GM12878 (cell line): ENCODE data around the gene CINP. TPM values are rescaled to one million over a fixed set of nuclear protein-coding genes. Genes with fewer than 3 reads are reported as not detected.

Experiments
- ATF3 ChIP-seq: IDR thresholded peaks from 2 replicates; pipeline ENCODE4 v1.6.1; 2011; ENCODE audit warnings: low read depth, mild to moderate bottlenecking, low read length, moderate library complexity, borderline replicate concordance; ENCODE audit errors: extremely low read depth
- E2F8 ChIP-seq: fragments of 450-650 bp; IDR thresholded peaks from 2 replicates; pipeline ENCODE4 v1.6.1; 2018; ENCODE audit warnings: mild to moderate bottlenecking, low read depth, moderate library complexity; ENCODE audit not compliant: partially characterized antibody
- GATAD2B ChIP-seq: fragments of 450-650 bp; conservative IDR thresholded peaks from 2 replicates; pipeline ENCODE4 v1.6.1; 2017; ENCODE audit warnings: low read depth, mild to moderate bottlenecking, moderate library complexity
- JUNB ChIP-seq: IDR thresholded peaks from 2 replicates; pipeline ENCODE4 v1.6.1; 2016; ENCODE audit warnings: antibody characterized with exemption, mild to moderate bottlenecking
- MEF2B ChIP-seq: fragments of 450-650 bp; IDR thresholded peaks from 2 replicates; pipeline ENCODE4 v1.6.1; 2018; ENCODE audit warnings: mild to moderate bottlenecking, moderate library complexity; ENCODE audit not compliant: partially characterized antibody, poor library complexity, severe bottlenecking
- SP1 ChIP-seq: IDR thresholded peaks from one replicate; pipeline ENCODE4 v1.6.1; 2011; ENCODE audit warnings: low read depth, low read length
- ZBED1 ChIP-seq: IDR thresholded peaks from 2 replicates; pipeline ENCODE4 v1.6.1; 2016; ENCODE audit warnings: borderline replicate concordance
- ZNF384 ChIP-seq: IDR thresholded peaks from 2 replicates; pipeline ENCODE4 v1.6.1; 2012; ENCODE audit warnings: low read depth, mild to moderate bottlenecking, low read length, improper control_type of control experiment, borderline replicate concordance
- polyA plus RNA-seq, 11 experiments: library from polyadenylated mRNA; depleted of rRNA in 4 of 11; unstranded in 6 of 11; stranded (reverse) in 5 of 11; fragments of >200 nt; fragmentation: Nextera tagmentation in 4 of 11; fragmentation: Illumina TruSeq in 1 of 11; extraction: Ambion mirVana in 4 of 11; extraction: Trizol in 1 of 11; gene quantifications; 1 replicate in 1 of 11; 2 replicates in 10 of 11; pipeline versions ENCODE4 v1.2.1 to v1.2.3, GENCODE V29; 2011 to 2016; ENCODE audit warnings: inconsistent platforms in 2 of 11, missing spikeins in 2 of 11, low read depth in 1 of 11
- total RNA-seq, 4 experiments: library from RNA; depleted of rRNA in 3 of 4; stranded (reverse); fragments of >200 nt in 3 of 4; fragmentation: Illumina TruSeq in 1 of 4; extraction: Trizol in 1 of 4; gene quantifications; 2 replicates each; pipeline versions ENCODE4 v1.2.1 to v1.2.3, GENCODE V29; 2013 to 2021
- TF ChIP-seq, protein P1 (sequence below): fragments of 450-650 bp; IDR thresholded peaks from 2 replicates; pipeline ENCODE4 v1.6.1; 2017; ENCODE audit warnings: antibody characterized with exemption, mild to moderate bottlenecking, moderate library complexity
- TF ChIP-seq, protein P2 (sequence below): fragments of 450-650 bp; formaldehyde crosslinking; IDR thresholded peaks from 2 replicates; pipeline ENCODE4 v1.5.0; 2022; ENCODE audit warnings: mild to moderate bottlenecking, missing genetic modification characterization
- TF ChIP-seq, protein P3 (sequence below): IDR thresholded peaks from 2 replicates; pipeline ENCODE4 v1.6.1; 2011; ENCODE audit warnings: mild to moderate bottlenecking, low read depth, low read length, moderate library complexity; ENCODE audit not compliant: insufficient replicate concordance

The CINP gene
- total and polyA plus RNA-seq, 10 of the 15 experiments (the other 5 are each of a cell fraction or from before 2014, with no cell fraction given): 45.4 to 73.3 (median 52.9) TPM

- TF ChIP-seq ATF3 (peak; percentile 39; the same call in 1 of the 2 replicates), ZNF384 (peak; percentile 56; the same call in 1 of the 2 replicates), SP1 (peak; percentile 74), E2F8 (no peak), GATAD2B (no peak), ZBED1 (no peak), MEF2B (peak; percentile 67), JUNB (no peak)
- TF ChIP-seq, protein P1, sequence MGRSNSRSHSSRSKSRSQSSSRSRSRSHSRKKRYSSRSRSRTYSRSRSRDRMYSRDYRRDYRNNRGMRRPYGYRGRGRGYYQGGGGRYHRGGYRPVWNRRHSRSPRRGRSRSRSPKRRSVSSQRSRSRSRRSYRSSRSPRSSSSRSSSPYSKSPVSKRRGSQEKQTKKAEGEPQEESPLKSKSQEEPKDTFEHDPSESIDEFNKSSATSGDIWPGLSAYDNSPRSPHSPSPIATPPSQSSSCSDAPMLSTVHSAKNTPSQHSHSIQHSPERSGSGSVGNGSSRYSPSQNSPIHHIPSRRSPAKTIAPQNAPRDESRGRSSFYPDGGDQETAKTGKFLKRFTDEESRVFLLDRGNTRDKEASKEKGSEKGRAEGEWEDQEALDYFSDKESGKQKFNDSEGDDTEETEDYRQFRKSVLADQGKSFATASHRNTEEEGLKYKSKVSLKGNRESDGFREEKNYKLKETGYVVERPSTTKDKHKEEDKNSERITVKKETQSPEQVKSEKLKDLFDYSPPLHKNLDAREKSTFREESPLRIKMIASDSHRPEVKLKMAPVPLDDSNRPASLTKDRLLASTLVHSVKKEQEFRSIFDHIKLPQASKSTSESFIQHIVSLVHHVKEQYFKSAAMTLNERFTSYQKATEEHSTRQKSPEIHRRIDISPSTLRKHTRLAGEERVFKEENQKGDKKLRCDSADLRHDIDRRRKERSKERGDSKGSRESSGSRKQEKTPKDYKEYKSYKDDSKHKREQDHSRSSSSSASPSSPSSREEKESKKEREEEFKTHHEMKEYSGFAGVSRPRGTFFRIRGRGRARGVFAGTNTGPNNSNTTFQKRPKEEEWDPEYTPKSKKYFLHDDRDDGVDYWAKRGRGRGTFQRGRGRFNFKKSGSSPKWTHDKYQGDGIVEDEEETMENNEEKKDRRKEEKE: no peak
- TF ChIP-seq, protein P2, sequence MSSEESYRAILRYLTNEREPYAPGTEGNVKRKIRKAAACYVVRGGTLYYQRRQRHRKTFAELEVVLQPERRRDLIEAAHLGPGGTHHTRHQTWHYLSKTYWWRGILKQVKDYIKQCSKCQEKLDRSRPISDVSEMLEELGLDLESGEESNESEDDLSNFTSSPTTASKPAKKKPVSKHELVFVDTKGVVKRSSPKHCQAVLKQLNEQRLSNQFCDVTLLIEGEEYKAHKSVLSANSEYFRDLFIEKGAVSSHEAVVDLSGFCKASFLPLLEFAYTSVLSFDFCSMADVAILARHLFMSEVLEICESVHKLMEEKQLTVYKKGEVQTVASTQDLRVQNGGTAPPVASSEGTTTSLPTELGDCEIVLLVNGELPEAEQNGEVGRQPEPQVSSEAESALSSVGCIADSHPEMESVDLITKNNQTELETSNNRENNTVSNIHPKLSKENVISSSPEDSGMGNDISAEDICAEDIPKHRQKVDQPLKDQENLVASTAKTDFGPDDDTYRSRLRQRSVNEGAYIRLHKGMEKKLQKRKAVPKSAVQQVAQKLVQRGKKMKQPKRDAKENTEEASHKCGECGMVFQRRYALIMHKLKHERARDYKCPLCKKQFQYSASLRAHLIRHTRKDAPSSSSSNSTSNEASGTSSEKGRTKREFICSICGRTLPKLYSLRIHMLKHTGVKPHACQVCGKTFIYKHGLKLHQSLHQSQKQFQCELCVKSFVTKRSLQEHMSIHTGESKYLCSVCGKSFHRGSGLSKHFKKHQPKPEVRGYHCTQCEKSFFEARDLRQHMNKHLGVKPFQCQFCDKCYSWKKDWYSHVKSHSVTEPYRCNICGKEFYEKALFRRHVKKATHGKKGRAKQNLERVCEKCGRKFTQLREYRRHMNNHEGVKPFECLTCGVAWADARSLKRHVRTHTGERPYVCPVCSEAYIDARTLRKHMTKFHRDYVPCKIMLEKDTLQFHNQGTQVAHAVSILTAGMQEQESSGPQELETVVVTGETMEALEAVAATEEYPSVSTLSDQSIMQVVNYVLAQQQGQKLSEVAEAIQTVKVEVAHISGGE (CRISPR knock-in tag): no peak
- TF ChIP-seq, protein P3, sequence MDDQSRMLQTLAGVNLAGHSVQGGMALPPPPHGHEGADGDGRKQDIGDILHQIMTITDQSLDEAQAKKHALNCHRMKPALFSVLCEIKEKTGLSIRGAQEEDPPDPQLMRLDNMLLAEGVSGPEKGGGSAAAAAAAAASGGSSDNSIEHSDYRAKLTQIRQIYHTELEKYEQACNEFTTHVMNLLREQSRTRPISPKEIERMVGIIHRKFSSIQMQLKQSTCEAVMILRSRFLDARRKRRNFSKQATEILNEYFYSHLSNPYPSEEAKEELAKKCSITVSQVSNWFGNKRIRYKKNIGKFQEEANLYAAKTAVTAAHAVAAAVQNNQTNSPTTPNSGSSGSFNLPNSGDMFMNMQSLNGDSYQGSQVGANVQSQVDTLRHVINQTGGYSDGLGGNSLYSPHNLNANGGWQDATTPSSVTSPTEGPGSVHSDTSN: no peak
Measured at GRCh38 chr14:102304611-102305506, 57.8 kb downstream of the CINP start, which contains the start of gene MOK (continued).
